Smooth muscle cell (in vitro differentiated cells): Measurements from ENCODE around the gene FMN2. TPM values are rescaled to one million over a fixed set of nuclear protein-coding genes. Genes with fewer than 3 reads are reported as not detected.

ENCODE experiments used
- DNase-seq: peaks from one replicate; lab custom pipeline; 2025; ENCODE audit not compliant: unreplicated experiment; lab: John Stamatoyannopoulos, UW
- H2AFZ ChIP-seq: fragments of 200-600 bp; sonication (generic); 2 replicates; pipeline ENCODE4 v1.6.0; 2016; ENCODE audit warnings: antibody characterized with exemption, low read depth, mild to moderate bottlenecking
- H3F3A ChIP-seq: fragments of 200-600 bp; sonication (generic); 2 replicates; pipeline ENCODE4 v1.6.0; 2017; ENCODE audit warnings: antibody characterized with exemption, low read depth
- H3K27ac ChIP-seq: fragments of 200-600 bp; sonication (generic); 2 replicates; pipeline ENCODE4 v1.5.1; 2016; ENCODE audit warnings: low read depth, mild to moderate bottlenecking
- H3K27me3 ChIP-seq: fragments of 200-600 bp; sonication (generic); 2 replicates; pipeline ENCODE4 v1.6.1; 2016; ENCODE audit warnings: low read depth, mild to moderate bottlenecking
- H3K36me3 ChIP-seq: fragments of 200-600 bp; sonication (generic); 2 replicates; pipeline ENCODE4 v1.5.1; 2016; ENCODE audit warnings: low read depth
- H3K4me1 ChIP-seq: fragments of 200-600 bp; sonication (generic); 2 replicates; pipeline ENCODE4 v1.5.1; 2016; ENCODE audit warnings: low read depth
- H3K4me2 ChIP-seq: fragments of 200-600 bp; sonication (generic); 2 replicates; pipeline ENCODE4 v1.6.0; 2016; ENCODE audit warnings: mild to moderate bottlenecking
- H3K4me3 ChIP-seq: fragments of 200-600 bp; sonication (generic); 2 replicates; pipeline ENCODE4 v1.5.1; 2016; ENCODE audit warnings: mild to moderate bottlenecking
- H3K79me2 ChIP-seq: fragments of 200-600 bp; sonication (generic); 2 replicates; pipeline ENCODE4 v1.6.0; 2016; ENCODE audit warnings: low read depth, mild to moderate bottlenecking
- H3K9ac ChIP-seq: fragments of 200-600 bp; sonication (generic); 2 replicates; pipeline ENCODE4 v1.6.0; 2016; ENCODE audit warnings: low read depth
- H3K9me3 ChIP-seq: fragments of 200-600 bp; sonication (generic); replicated peaks from 2 replicates; pipeline ENCODE4 v1.5.1; 2016; ENCODE audit warnings: low read depth
- H4K20me1 ChIP-seq: fragments of 200-600 bp; sonication (generic); 2 replicates; pipeline ENCODE4 v1.6.0; 2016; ENCODE audit warnings: low read depth
- CTCF ChIP-seq: fragments of 200-600 bp; sonication (generic); IDR thresholded peaks from 2 replicates; pipeline ENCODE4 v1.5.1; 2017; ENCODE audit warnings: borderline replicate concordance, mild to moderate bottlenecking, antibody characterized with exemption; ENCODE audit not compliant: insufficient read depth, poor library complexity, severe bottlenecking
- WGBS: methylation state at CpG from one replicate; pipeline ENCODE4 v1.1.7; 2016; ENCODE audit warnings: low lambda C conversion rate; 5-methylcytosine and 5-hydroxymethylcytosine counted together
- polyA plus RNA-seq: library from polyadenylated mRNA; unstranded; fragments of >200 nt; fragmentation: Nextera tagmentation; extraction: Ambion mirVana; gene quantifications from 2 replicates; pipeline ENCODE4 v1.2.1, GENCODE V29; 2016
- total RNA-seq: library from RNA; depleted of rRNA; stranded (reverse); fragments of >200 nt; gene quantifications from 2 replicates; pipeline ENCODE4 v1.2.3, GENCODE V29; 2014

Gene FMN2
- total and polyA plus RNA-seq, 2 experiments from 2014 or later: 1.9 to 6.2 TPM

GRCh38 chr1:240457203-240457602 is 365.5 kb downstream of the FMN2 start:
- WGBS: 95% methylated on average over 5 of the region's 5 CpGs
- H3K27me3 ChIP-seq: no peaks in the 10 kb centered on the region
- no peaks in the 10 kb centered on the region for H3K36me3 ChIP-seq
- no peak overlapping the region for H2AFZ ChIP-seq
- H3K4me3 ChIP-seq: no peak overlapping the region
- no peak overlapping the region for H3K27ac ChIP-seq
- no peaks in the 10 kb centered on the region for H3K4me1 ChIP-seq
- H3K9me3 ChIP-seq: no peaks in the 10 kb centered on the region
- H3K9ac ChIP-seq: no peak overlapping the region
- DNase-seq: no peak
- no peak overlapping the region for H3K4me2 ChIP-seq
- TF ChIP-seq CTCF: no peak
- H4K20me1 ChIP-seq: no peaks in the 10 kb centered on the region
- no peaks in the 10 kb centered on the region for H3K79me2 ChIP-seq
- no peaks in the 10 kb centered on the region for H3F3A ChIP-seq

GRCh38 chr1:240462277-240462676 is 370.6 kb downstream of the FMN2 start:
- Histone ChIP-seq H3K4me3 (no peak overlapping the region), H3K4me1 (peaks cover 21% of the 10 kb centered on the region), H3K4me2 (peak overlapping the region; percentile 13), H3K9ac (no peak overlapping the region), H3K27ac (peak overlapping the region; percentile 56), H3K79me2 (no peaks in the 10 kb centered on the region), H3K9me3 (no peaks in the 10 kb centered on the region), H3F3A (no peaks in the 10 kb centered on the region), H3K36me3 (no peaks in the 10 kb centered on the region), H3K27me3 (no peaks in the 10 kb centered on the region), H2AFZ (no peak overlapping the region), H4K20me1 (no peaks in the 10 kb centered on the region)
- TF ChIP-seq CTCF: no peak
- DNase-seq: no peak
- 41% methylated on average over 3 of the region's 3 CpGs for WGBS

- DNase-seq: no peak
- peak overlapping the region; percentile 13 for H3K4me2 ChIP-seq
- no peaks in the 10 kb centered on the region for H3K36me3 ChIP-seq
- no peak overlapping the region for H3K4me3 ChIP-seq
- no peaks in the 10 kb centered on the region for H3K79me2 ChIP-seq
- H4K20me1 ChIP-seq: no peaks in the 10 kb centered on the region
- no peak overlapping the region for H3K9ac ChIP-seq
- H3K9me3 ChIP-seq: no peaks in the 10 kb centered on the region
- no peaks in the 10 kb centered on the region for H3F3A ChIP-seq
- peak overlapping the region; percentile 56 for H3K27ac ChIP-seq
- no peak for TF ChIP-seq CTCF
- peak overlapping the region; percentile 4 for H2AFZ ChIP-seq
- no peaks in the 10 kb centered on the region for H3K27me3 ChIP-seq
- WGBS: 38% methylated on average over 7 of the region's 7 CpGs
- peaks cover 21% of the 10 kb centered on the region for H3K4me1 ChIP-seq
These were observed 371.2 kb downstream of the FMN2 start for GRCh38 chr1:240462766-240463395.

- no peaks in the 10 kb centered on the region for H3K79me2 ChIP-seq
- no peaks in the 10 kb centered on the region for H3F3A ChIP-seq
- H3K27ac ChIP-seq: peak overlapping the region; percentile 56
- H3K27me3 ChIP-seq: no peaks in the 10 kb centered on the region
- H3K4me2 ChIP-seq: peak overlapping the region; percentile 85
- DNase-seq: no peak
- H3K9ac ChIP-seq: no peak overlapping the region
- H4K20me1 ChIP-seq: no peaks in the 10 kb centered on the region
- H3K4me3 ChIP-seq: no peak overlapping the region
- H3K9me3 ChIP-seq: no peaks in the 10 kb centered on the region
- WGBS: 58% methylated on average over 2 of the region's 2 CpGs
- no peak overlapping the region for H2AFZ ChIP-seq
- H3K4me1 ChIP-seq: peaks cover 21% of the 10 kb centered on the region
- no peak for TF ChIP-seq CTCF
- no peaks in the 10 kb centered on the region for H3K36me3 ChIP-seq
These were observed 372.4 kb downstream of the FMN2 start for GRCh38 chr1:240464099-240464498.
